HepG2 (cell line): ENCODE measurements around the gene SPATA33. TPM values are rescaled to one million over a fixed set of nuclear protein-coding genes. Genes with fewer than 3 reads are reported as not detected.

Experiments
- CHCHD3 ChIP-seq: sonication (generic); formaldehyde crosslinking; IDR thresholded peaks from 2 replicates; pipeline ENCODE4 v1.8.0; 2022; ENCODE audit warnings: mild to moderate bottlenecking, missing genetic modification reagents, moderate library complexity
- GABPA ChIP-seq, 2 experiments: IDR thresholded peaks; 2 replicates each; pipeline ENCODE4 v1.6.1; 2011 to 2016; ENCODE audit warnings: low read depth in 2 of 2, low read length in 1 of 2, missing biosample characterization in 1 of 2, missing genetic modification characterization in 1 of 2
- GATA4 ChIP-seq: sonication (generic); IDR thresholded peaks from 2 replicates; pipeline ENCODE4 v1.6.1; 2016; ENCODE audit warnings: antibody characterized with exemption, low read depth, borderline replicate concordance
- KLF13 ChIP-seq: sonication (generic); formaldehyde crosslinking; IDR thresholded peaks from 2 replicates; pipeline ENCODE4 v1.4.0; 2020; ENCODE audit warnings: mild to moderate bottlenecking, missing genetic modification reagents
- MAFK ChIP-seq, 2 experiments: IDR thresholded peaks in 1 of 2; conservative IDR thresholded peaks in 1 of 2; 2 replicates each; pipeline ENCODE4 v1.6.1; 2011; ENCODE audit warnings: improper control_type of control experiment in 2 of 2, low read length in 2 of 2
- MED13 ChIP-seq: sonication (generic); formaldehyde crosslinking; IDR thresholded peaks from 2 replicates; pipeline ENCODE4 v1.5.0; 2020; ENCODE audit warnings: missing genetic modification reagents
- PPARG ChIP-seq: conservative IDR thresholded peaks from 2 replicates; pipeline ENCODE4 v1.6.1; 2016; ENCODE audit warnings: missing biosample characterization, missing genetic modification reagents
- TFAP4 ChIP-seq: sonication (generic); IDR thresholded peaks from 2 replicates; pipeline ENCODE4 v1.6.1; 2016; ENCODE audit warnings: low read depth, borderline replicate concordance
- ZBTB42 ChIP-seq: sonication (generic); formaldehyde crosslinking; IDR thresholded peaks from 2 replicates; pipeline ENCODE4 v1.5.0; 2020; ENCODE audit warnings: mild to moderate bottlenecking, missing genetic modification reagents
- ZFP36 ChIP-seq: fragments of 150-350 bp; IDR thresholded peaks from 2 replicates; pipeline ENCODE4 v1.6.1; 2018; ENCODE audit warnings: borderline replicate concordance, low read length, low read depth; ENCODE audit not compliant: partially characterized antibody
- ZNF124 ChIP-seq: sonication (generic); formaldehyde crosslinking; IDR thresholded peaks from 2 replicates; pipeline ENCODE4 v1.4.0; 2020; ENCODE audit warnings: missing genetic modification reagents
- ZNF326 ChIP-seq: sonication (generic); formaldehyde crosslinking; IDR thresholded peaks from 2 replicates; pipeline ENCODE4 v1.4.0; 2020; ENCODE audit warnings: missing genetic modification reagents, borderline replicate concordance
- ZNF446 ChIP-seq: sonication (generic); formaldehyde crosslinking; IDR thresholded peaks from 2 replicates; pipeline ENCODE4 v1.5.0; 2020; ENCODE audit warnings: mild to moderate bottlenecking, missing genetic modification reagents
- ZNF598 ChIP-seq: sonication (generic); formaldehyde crosslinking; IDR thresholded peaks from 2 replicates; pipeline ENCODE4 v1.5.1; 2020; ENCODE audit warnings: mild to moderate bottlenecking, missing genetic modification reagents, borderline replicate concordance
- ZNF670 ChIP-seq: sonication (generic); formaldehyde crosslinking; IDR thresholded peaks from 2 replicates; pipeline ENCODE4 v1.8.0; 2022; ENCODE audit warnings: mild to moderate bottlenecking, missing genetic modification reagents, borderline replicate concordance
- polyA plus RNA-seq, 8 experiments: library from polyadenylated mRNA; depleted of rRNA in 3 of 8; stranded (reverse) in 7 of 8; unstranded in 1 of 8; fragments of >200 nt; fragmentation: Illumina TruSeq in 4 of 8; extraction: Trizol in 4 of 8; gene quantifications; 2 replicates each; pipeline versions ENCODE4 v1.2.1 to v1.2.3, GENCODE V29; 2011 to 2016; ENCODE audit warnings: low read depth in 4 of 8, missing spikeins in 1 of 8, mixed read lengths in 1 of 8; ENCODE audit not compliant: insufficient read depth in 1 of 8
- total RNA-seq, 5 experiments: library from RNA; depleted of rRNA; stranded (reverse); fragments of >200 nt; fragmentation: Illumina TruSeq; extraction: Trizol; gene quantifications; 2 replicates each; pipeline ENCODE4 v1.2.3, GENCODE V29; 2016; ENCODE audit warnings: low read depth in 1 of 5
- TF ChIP-seq, protein P1 (sequence below): sonication (generic); formaldehyde crosslinking; IDR thresholded peaks from 2 replicates; pipeline ENCODE4 v1.8.1; 2022; ENCODE audit warnings: low read depth, mild to moderate bottlenecking, missing genetic modification reagents
- TF ChIP-seq, protein P2 (sequence below): sonication (generic); formaldehyde crosslinking; IDR thresholded peaks from 2 replicates; pipeline ENCODE4 v1.9.0; 2022; ENCODE audit warnings: low read depth, missing genetic modification reagents
- TF ChIP-seq, protein P3 (sequence below): sonication (generic); formaldehyde crosslinking; IDR thresholded peaks from 2 replicates; pipeline ENCODE4 v1.8.0; 2022; ENCODE audit warnings: missing genetic modification reagents, low read depth, mild to moderate bottlenecking, borderline replicate concordance
- TF ChIP-seq, protein P4 (sequence below): sonication (generic); formaldehyde crosslinking; IDR thresholded peaks from 2 replicates; pipeline ENCODE4 v1.9.0; 2021; ENCODE audit warnings: missing genetic modification reagents, borderline replicate concordance

The SPATA33 gene
- total and polyA plus RNA-seq, 2 of the 13 experiments (the other 11 are each of a cell fraction or from before 2014, with no cell fraction given), result 5.7 to 11.0 TPM

GRCh38 chr16:89658221-89658879, 714 bp downstream of the SPATA33 start (continued):
- TF ChIP-seq, protein P1, sequence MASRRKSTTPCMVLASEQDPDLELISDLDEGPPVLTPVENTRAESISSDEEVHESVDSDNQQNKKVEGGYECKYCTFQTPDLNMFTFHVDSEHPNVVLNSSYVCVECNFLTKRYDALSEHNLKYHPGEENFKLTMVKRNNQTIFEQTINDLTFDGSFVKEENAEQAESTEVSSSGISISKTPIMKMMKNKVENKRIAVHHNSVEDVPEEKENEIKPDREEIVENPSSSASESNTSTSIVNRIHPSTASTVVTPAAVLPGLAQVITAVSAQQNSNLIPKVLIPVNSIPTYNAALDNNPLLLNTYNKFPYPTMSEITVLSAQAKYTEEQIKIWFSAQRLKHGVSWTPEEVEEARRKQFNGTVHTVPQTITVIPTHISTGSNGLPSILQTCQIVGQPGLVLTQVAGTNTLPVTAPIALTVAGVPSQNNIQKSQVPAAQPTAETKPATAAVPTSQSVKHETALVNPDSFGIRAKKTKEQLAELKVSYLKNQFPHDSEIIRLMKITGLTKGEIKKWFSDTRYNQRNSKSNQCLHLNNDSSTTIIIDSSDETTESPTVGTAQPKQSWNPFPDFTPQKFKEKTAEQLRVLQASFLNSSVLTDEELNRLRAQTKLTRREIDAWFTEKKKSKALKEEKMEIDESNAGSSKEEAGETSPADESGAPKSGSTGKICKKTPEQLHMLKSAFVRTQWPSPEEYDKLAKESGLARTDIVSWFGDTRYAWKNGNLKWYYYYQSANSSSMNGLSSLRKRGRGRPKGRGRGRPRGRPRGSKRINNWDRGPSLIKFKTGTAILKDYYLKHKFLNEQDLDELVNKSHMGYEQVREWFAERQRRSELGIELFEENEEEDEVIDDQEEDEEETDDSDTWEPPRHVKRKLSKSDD (CRISPR knock-in tag), result 0 out of 2 replicates have a peak, but pooled peaks have one; percentile 22
- TF ChIP-seq MAFK (conservative IDR thresholded peaks at IDR 0.05 in 1 of 2, IDR thresholded peaks at IDR 0.05 in 1 of 2; ENCODE audit: low read length in 2 of 2) (no peak), CHCHD3 (0 out of 2 replicates have a peak, but pooled peaks have one; percentile 6), KLF13 (CRISPR knock-in tag) (no peak), GATA4 (no peak), GABPA (IDR thresholded peaks at IDR 0.05; ENCODE audit: low read depth, low read length) (no peak), GABPA (CRISPR knock-in tag; IDR thresholded peaks at IDR 0.05; ENCODE audit: low read depth) (no peak), PPARG (CRISPR knock-in tag) (no peak), ZNF446 (CRISPR knock-in tag) (no peak), ZFP36 (no peak), ZNF124 (CRISPR knock-in tag) (no peak), ZNF670 (CRISPR knock-in tag) (0 out of 2 replicates have a peak, but pooled peaks have one; percentile 57), ZNF326 (no peak), ZNF598 (CRISPR knock-in tag) (no peak), ZBTB42 (CRISPR knock-in tag) (peak; percentile 46; the same call in 1 of the 2 replicates), TFAP4 (no peak), MED13 (peak; percentile 10; the same call in 1 of the 2 replicates)
- TF ChIP-seq, protein P2, sequence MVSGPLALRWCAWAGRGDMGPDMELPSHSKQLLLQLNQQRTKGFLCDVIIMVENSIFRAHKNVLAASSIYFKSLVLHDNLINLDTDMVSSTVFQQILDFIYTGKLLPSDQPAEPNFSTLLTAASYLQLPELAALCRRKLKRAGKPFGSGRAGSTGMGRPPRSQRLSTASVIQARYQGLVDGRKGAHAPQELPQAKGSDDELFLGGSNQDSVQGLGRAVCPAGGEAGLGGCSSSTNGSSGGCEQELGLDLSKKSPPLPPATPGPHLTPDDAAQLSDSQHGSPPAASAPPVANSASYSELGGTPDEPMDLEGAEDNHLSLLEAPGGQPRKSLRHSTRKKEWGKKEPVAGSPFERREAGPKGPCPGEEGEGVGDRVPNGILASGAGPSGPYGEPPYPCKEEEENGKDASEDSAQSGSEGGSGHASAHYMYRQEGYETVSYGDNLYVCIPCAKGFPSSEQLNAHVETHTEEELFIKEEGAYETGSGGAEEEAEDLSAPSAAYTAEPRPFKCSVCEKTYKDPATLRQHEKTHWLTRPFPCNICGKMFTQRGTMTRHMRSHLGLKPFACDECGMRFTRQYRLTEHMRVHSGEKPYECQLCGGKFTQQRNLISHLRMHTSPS (CRISPR knock-in tag), result no peak
- TF ChIP-seq, protein P3, sequence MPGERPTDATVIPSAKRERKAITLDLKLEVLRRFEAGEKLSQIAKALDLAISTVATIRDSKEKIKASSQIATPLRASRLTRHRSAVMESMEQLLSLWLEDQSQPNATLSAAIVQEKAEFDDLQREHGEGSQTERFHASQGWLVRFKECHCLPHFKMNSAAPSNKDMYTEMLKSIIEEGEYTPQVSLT (CRISPR knock-in tag), result no peak
- TF ChIP-seq, protein P4, sequence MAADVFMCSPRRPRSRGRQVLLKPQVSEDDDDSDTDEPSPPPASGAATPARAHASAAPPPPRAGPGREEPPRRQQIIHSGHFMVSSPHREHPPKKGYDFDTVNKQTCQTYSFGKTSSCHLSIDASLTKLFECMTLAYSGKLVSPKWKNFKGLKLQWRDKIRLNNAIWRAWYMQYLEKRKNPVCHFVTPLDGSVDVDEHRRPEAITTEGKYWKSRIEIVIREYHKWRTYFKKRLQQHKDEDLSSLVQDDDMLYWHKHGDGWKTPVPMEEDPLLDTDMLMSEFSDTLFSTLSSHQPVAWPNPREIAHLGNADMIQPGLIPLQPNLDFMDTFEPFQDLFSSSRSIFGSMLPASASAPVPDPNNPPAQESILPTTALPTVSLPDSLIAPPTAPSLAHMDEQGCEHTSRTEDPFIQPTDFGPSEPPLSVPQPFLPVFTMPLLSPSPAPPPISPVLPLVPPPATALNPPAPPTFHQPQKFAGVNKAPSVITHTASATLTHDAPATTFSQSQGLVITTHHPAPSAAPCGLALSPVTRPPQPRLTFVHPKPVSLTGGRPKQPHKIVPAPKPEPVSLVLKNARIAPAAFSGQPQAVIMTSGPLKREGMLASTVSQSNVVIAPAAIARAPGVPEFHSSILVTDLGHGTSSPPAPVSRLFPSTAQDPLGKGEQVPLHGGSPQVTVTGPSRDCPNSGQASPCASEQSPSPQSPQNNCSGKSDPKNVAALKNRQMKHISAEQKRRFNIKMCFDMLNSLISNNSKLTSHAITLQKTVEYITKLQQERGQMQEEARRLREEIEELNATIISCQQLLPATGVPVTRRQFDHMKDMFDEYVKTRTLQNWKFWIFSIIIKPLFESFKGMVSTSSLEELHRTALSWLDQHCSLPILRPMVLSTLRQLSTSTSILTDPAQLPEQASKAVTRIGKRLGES (CRISPR knock-in tag), result no peak
